C4-2B (cell line): Measurements from ENCODE around the gene RAPGEF4.

Experiments used
- CTCF ChIP-seq: fragments of 450-650 bp; conservative IDR thresholded peaks from 2 replicates; pipeline ENCODE4 v1.5.1; 2017; ENCODE audit warnings: mild to moderate bottlenecking
- ZFX ChIP-seq: fragments of 450-650 bp; IDR thresholded peaks from 2 replicates; pipeline ENCODE4 v1.6.1; 2017

- no peak for TF ChIP-seq CTCF
- no peak for TF ChIP-seq ZFX
Observed at GRCh38 chr2:172843902-172844715, 108.5 kb downstream of the RAPGEF4 start.
